CD4-positive, alpha-beta memory T cell (primary cell): ENCODE data around the gene SFMBT2. TPM values are rescaled to one million over a fixed set of nuclear protein-coding genes. Genes with fewer than 3 reads are reported as not detected.
"Not testable (repeated sequence)": the region's sequence is repeated elsewhere in the genome, so short reads cannot be mapped to it uniquely, and the experiment has no call there.

Experiments
- CTCF ChIA-PET: fragments of 350-600 bp; sonication (Branson Sonifier 250); formaldehyde crosslinking; loops from one replicate; lab custom pipeline; 2021; ENCODE audit warnings: inconsistent platforms; ENCODE audit not compliant: partially characterized antibody; lab: Charles Lee
- POLR2A ChIA-PET: fragments of 350-600 bp; sonication (Branson Sonifier 250); formaldehyde crosslinking; loops from one replicate; lab custom pipeline; 2021; ENCODE audit not compliant: partially characterized antibody; lab: Charles Lee
- DNase-seq, 5 donors: peaks; one replicate each; pipeline versions ENCODE4 v3.0.0 to v3.0.0-alpha.2; 2020 to 2022; ENCODE audit warnings: mixed read lengths in 1 of 5
- H3K27ac ChIP-seq: one replicate; pipeline ENCODE4 v1.7.0; 2013; ENCODE audit warnings: low read depth, low read length
- H3K27me3 ChIP-seq: 2 replicates; pipeline ENCODE4 v1.7.0; 2013; ENCODE audit warnings: mild to moderate bottlenecking, low read length, moderate library complexity; ENCODE audit not compliant: insufficient read depth
- H3K36me3 ChIP-seq: 2 replicates; pipeline ENCODE4 v1.7.0; 2013; ENCODE audit warnings: mild to moderate bottlenecking, low read length, moderate library complexity; ENCODE audit not compliant: insufficient read depth
- H3K4me1 ChIP-seq: 2 replicates; pipeline ENCODE4 v1.7.0; 2013; ENCODE audit warnings: mild to moderate bottlenecking, low read length, moderate library complexity; ENCODE audit not compliant: insufficient read depth
- H3K4me3 ChIP-seq, 2 donors: one replicate each; pipeline ENCODE4 v1.7.0; 2013; ENCODE audit warnings: low read length in 2 of 2, mild to moderate bottlenecking in 1 of 2
- H3K9me3 ChIP-seq, 2 donors: one replicate each; pipeline ENCODE4 v1.7.0; 2013; ENCODE audit warnings: low read length in 2 of 2, control low read depth in 1 of 2; ENCODE audit not compliant: control insufficient read depth in 1 of 2
- H3K27ac Mint-ChIP-seq, 7 donors: one replicate each; pipeline ENCODE4 v1.8.0; 2020 to 2021; ENCODE audit warnings: mixed read lengths in 7 of 7, mild to moderate bottlenecking in 6 of 7, inconsistent platforms in 3 of 7, moderate library complexity in 3 of 7
- H3K27me3 Mint-ChIP-seq, 2 donors: one replicate each; pipeline ENCODE4 v1.8.0; 2020 to 2021; ENCODE audit warnings: mixed read lengths in 2 of 2
- H3K36me3 Mint-ChIP-seq, 2 donors: one replicate each; pipeline ENCODE4 v1.8.0; 2020 to 2021; ENCODE audit warnings: mixed read lengths in 2 of 2, inconsistent platforms in 1 of 2, mild to moderate bottlenecking in 1 of 2
- H3K4me1 Mint-ChIP-seq, 4 donors: one replicate each; pipeline ENCODE4 v1.8.0; 2020 to 2021; ENCODE audit warnings: mixed read lengths in 4 of 4, mild to moderate bottlenecking in 1 of 4
- H3K4me3 Mint-ChIP-seq, 8 donors: one replicate each; pipeline ENCODE4 v1.8.0; 2020 to 2021; ENCODE audit warnings: mixed read lengths in 8 of 8, mild to moderate bottlenecking in 7 of 8, moderate library complexity in 6 of 8, inconsistent platforms in 3 of 8
- H3K9me3 Mint-ChIP-seq, 8 donors: one replicate each; pipeline ENCODE4 v1.8.0; 2020 to 2021; ENCODE audit warnings: mixed read lengths in 8 of 8, mild to moderate bottlenecking in 5 of 8, inconsistent platforms in 3 of 8, moderate library complexity in 1 of 8
- intact Hi-C: fragments of 100-400 bp; cut with micrococcal nuclease; formaldehyde crosslinking; loops from one replicate; pipeline ENCODE4 v1.15.1; 2023
- polyA plus RNA-seq, 2 donors: library from polyadenylated mRNA; unstranded; fragments of 300-500 nt; fragmentation: Illumina TruSeq; gene quantifications; one replicate each; pipeline ENCODE4 v1.2.3, GENCODE V29; 2021
- total RNA-seq, 2 experiments: library from RNA; stranded (reverse); gene quantifications; one replicate each; pipeline ENCODE4 v1.2.3, GENCODE V29; 2021

The SFMBT2 gene
- total and polyA plus RNA-seq, 4 experiments from 2014 or later, result 1.7 to 22.3 (median 11.7) TPM

DNA sequence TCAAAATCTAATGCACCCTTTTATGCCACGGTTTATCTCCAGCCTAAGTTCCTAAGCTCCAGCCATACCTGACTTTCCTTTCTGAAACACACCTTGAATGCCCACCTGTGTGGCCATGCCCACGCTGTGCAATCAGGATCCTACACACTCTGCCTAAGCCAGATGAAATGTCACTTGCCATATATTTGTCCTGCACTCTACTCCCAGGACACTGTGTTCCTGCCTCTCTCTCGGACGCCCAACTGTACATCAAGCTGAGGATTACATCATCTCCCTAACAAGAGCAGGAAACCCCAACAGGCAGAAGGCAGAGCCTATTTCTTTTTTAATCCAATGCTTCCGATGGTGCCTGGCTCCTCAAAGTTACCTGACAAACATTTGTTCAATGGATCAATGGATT, 214.6 kb downstream of the SFMBT2 start:
- H3K36me3 ChIP-seq, result no peaks in the 10 kb centered on the region

GRCh38 chr10:7195118-7195517, 215.7 kb downstream of the SFMBT2 start:
- ChIA-PET POLR2A (no interaction called here), CTCF (no interaction called here)
- intact Hi-C loops, result no loop called here
- no peaks in the 10 kb centered on the region for H3K27me3 ChIP-seq
- H3K27me3 Mint-ChIP-seq, result no peaks in the 10 kb centered on the region
- peaks cover 49 to 66% (median 59%) of the 10 kb centered on the region in 4 donors for H3K4me1 Mint-ChIP-seq
- H3K4me1 ChIP-seq, result peaks cover 56% of the 10 kb centered on the region
- H3K9me3 Mint-ChIP-seq, result peaks cover 0 to 4% (median 0%) of the 10 kb centered on the region in 8 donors
- no peaks in the 10 kb centered on the region for H3K9me3 ChIP-seq
- peak overlapping the region in 3 of 8 donors; percentile 41 to 49 (median 46) for H3K4me3 Mint-ChIP-seq
- H3K27ac ChIP-seq, result no peak overlapping the region
- DNase-seq, result no peak
- peak overlapping the region in 3 of 7 donors; percentile 31 to 92 (median 68) for H3K27ac Mint-ChIP-seq
- H3K36me3 Mint-ChIP-seq, result peaks cover 51 to 58% of the 10 kb centered on the region in 2 donors
- no peaks in the 10 kb centered on the region for H3K36me3 ChIP-seq
- no peak overlapping the region for H3K4me3 ChIP-seq

More for the DNA sequence above, 214.6 kb downstream of the SFMBT2 start:
- no peak overlapping the region for H3K4me3 ChIP-seq
- peaks cover 52 to 59% of the 10 kb centered on the region in 2 donors for H3K36me3 Mint-ChIP-seq
- ChIA-PET CTCF (no interaction called here), POLR2A (no interaction called here)
- H3K27me3 ChIP-seq, result no peaks in the 10 kb centered on the region
- H3K27me3 Mint-ChIP-seq, result no peaks in the 10 kb centered on the region
- no peak overlapping the region for H3K27ac ChIP-seq
- peaks cover 45 to 59% (median 52%) of the 10 kb centered on the region in 4 donors for H3K4me1 Mint-ChIP-seq
- H3K9me3 ChIP-seq, result no peaks in the 10 kb centered on the region
- H3K4me3 Mint-ChIP-seq, result peak overlapping the region in 2 of 8 donors; percentile 13 to 31
- H3K4me1 ChIP-seq, result peaks cover 47% of the 10 kb centered on the region
- DNase-seq, result no peak
- intact Hi-C loops, result no loop called here
- H3K9me3 Mint-ChIP-seq, result peaks cover 0 to 4% (median 0%) of the 10 kb centered on the region in 8 donors
- H3K27ac Mint-ChIP-seq, result peak overlapping the region in 4 of 7 donors; percentile 31 to 92 (median 78)

DNA sequence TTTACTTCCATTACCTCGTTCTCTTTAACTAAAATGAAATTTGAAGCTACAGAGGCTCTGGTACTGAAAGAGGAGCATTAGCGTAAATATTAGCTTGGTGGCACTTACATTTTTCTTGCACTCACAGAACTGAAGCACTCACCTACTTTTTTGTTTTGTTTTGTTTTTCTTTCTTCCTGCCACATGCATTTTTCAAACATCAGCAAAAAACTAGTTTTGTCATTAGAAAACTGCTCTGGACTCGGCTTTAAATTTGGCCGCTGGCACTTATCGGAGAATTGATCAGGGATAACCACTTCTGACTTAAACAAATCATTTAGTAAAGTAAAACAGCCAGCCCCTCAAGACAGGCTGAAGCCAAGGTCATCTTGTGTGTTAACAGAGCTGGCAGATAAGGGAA, 216.3 kb downstream of the SFMBT2 start:
- no peaks in the 10 kb centered on the region for H3K9me3 ChIP-seq
- intact Hi-C loops, result loop anchor here (5.0 kb wide), 1 partner anchor 213 kb away; no protein-coding TSS in a partner anchor
- H3K36me3 Mint-ChIP-seq, result peaks cover 47 to 54% of the 10 kb centered on the region in 2 donors
- H3K36me3 ChIP-seq, result no peaks in the 10 kb centered on the region
- no peak overlapping the region for H3K4me3 ChIP-seq
- peaks cover 49 to 66% (median 60%) of the 10 kb centered on the region in 4 donors for H3K4me1 Mint-ChIP-seq
- H3K4me1 ChIP-seq, result peaks cover 56% of the 10 kb centered on the region
- peaks cover 0 to 4% (median 0%) of the 10 kb centered on the region in 8 donors for H3K9me3 Mint-ChIP-seq
- no peak overlapping the region for H3K27ac ChIP-seq
- POLR2A ChIA-PET, result no interaction called here
- H3K27ac Mint-ChIP-seq, result peak overlapping the region in 5 of 7 donors; percentile 51 to 93 (median 91)
- H3K4me3 Mint-ChIP-seq, result peak overlapping the region in 3 of 8 donors; percentile 46 to 84 (median 57)
- DNase-seq, result no peak
- no peaks in the 10 kb centered on the region for H3K27me3 ChIP-seq
- H3K27me3 Mint-ChIP-seq, result no peaks in the 10 kb centered on the region
- CTCF ChIA-PET, result no interaction called here

DNA sequence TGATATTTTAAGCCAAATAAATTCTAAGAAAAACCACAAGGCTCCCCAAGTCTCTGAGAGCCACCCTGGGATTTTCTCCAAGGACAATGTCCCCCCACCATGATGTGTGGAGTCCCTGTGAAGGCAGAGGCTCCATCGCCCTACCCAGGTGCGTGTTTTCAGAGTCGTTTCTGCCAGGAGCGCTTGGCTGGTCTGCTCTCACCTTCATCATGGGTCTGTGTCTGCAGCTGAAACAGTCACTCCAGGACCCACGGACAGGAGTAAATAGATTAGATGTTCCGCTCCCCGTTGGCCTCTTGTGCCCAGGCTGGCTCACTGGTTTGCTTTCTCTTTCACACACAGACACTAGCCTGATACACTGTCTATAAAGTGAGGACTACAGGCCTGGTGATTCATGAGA, 217.5 kb downstream of the SFMBT2 start:
- H3K4me3 Mint-ChIP-seq, result peak overlapping the region; percentile 78 to 93 (median 83)
- peaks cover 48 to 68% (median 62%) of the 10 kb centered on the region in 4 donors for H3K4me1 Mint-ChIP-seq
- intact Hi-C loops, result loop anchor here (2.0 to 5.0 kb wide), 2 partner anchors 73 to 214 kb away; no protein-coding TSS in a partner anchor
- H3K27me3 ChIP-seq, result no peaks in the 10 kb centered on the region
- peak overlapping the region; percentile 43 for H3K27ac ChIP-seq
- H3K9me3 ChIP-seq, result no peaks in the 10 kb centered on the region
- ChIA-PET CTCF (interaction anchor here (0.7 kb wide), 1 partner anchor 273 kb away, joined by 3 read pairs; no protein-coding TSS in a partner anchor), POLR2A (interaction anchor here (0.9 to 1.3 kb wide), 3 partner anchors 9 to 79 kb away, joined by 3 read pairs; no protein-coding TSS in a partner anchor)
- H3K27ac Mint-ChIP-seq, result peak overlapping the region; percentile 81 to 96 (median 92)
- peaks cover 43 to 49% of the 10 kb centered on the region in 2 donors for H3K36me3 Mint-ChIP-seq
- DNase-seq, result no peak
- H3K36me3 ChIP-seq, result no peaks in the 10 kb centered on the region
- H3K9me3 Mint-ChIP-seq, result peaks cover 0 to 4% (median 0%) of the 10 kb centered on the region in 8 donors
- H3K4me3 ChIP-seq, result peak overlapping the region; percentile 17 to 26
- peaks cover 56% of the 10 kb centered on the region for H3K4me1 ChIP-seq
- no peaks in the 10 kb centered on the region for H3K27me3 Mint-ChIP-seq

- Histone ChIP-seq H3K9me3 (no peaks in the 10 kb centered on the region), H3K36me3 (no peaks in the 10 kb centered on the region), H3K27me3 (no peaks in the 10 kb centered on the region), H3K4me3 (peak overlapping the region; percentile 17 to 26), H3K27ac (peak overlapping the region; percentile 43), H3K4me1 (peaks cover 56% of the 10 kb centered on the region)
- H3K4me3 Mint-ChIP-seq, result peak overlapping the region; percentile 78 to 93 (median 83)
- H3K9me3 Mint-ChIP-seq, result peaks cover 0 to 4% (median 0%) of the 10 kb centered on the region in 8 donors
- intact Hi-C loops, result loop anchor here (2.0 to 5.0 kb wide), 2 partner anchors 72 to 214 kb away; no protein-coding TSS in a partner anchor
- H3K27me3 Mint-ChIP-seq, result no peaks in the 10 kb centered on the region
- ChIA-PET POLR2A (interaction anchor here (0.9 to 1.3 kb wide), 3 partner anchors 8 to 79 kb away, joined by 3 read pairs; no protein-coding TSS in a partner anchor), CTCF (interaction anchor here (0.7 to 1.0 kb wide), 2 partner anchors 273 to 275 kb away, joined by 3 to 4 read pairs; no protein-coding TSS in a partner anchor)
- peaks cover 45 to 68% (median 62%) of the 10 kb centered on the region in 4 donors for H3K4me1 Mint-ChIP-seq
- peak; percentile 63 to 79 (median 68) for DNase-seq
- peak overlapping the region; percentile 81 to 96 (median 92) for H3K27ac Mint-ChIP-seq
- H3K36me3 Mint-ChIP-seq, result peaks cover 40 to 46% of the 10 kb centered on the region in 2 donors
These were observed 217.9 kb downstream of the SFMBT2 start for GRCh38 chr10:7192831-7193361.

GRCh38 chr10:7192061-7192460, 218.8 kb downstream of the SFMBT2 start:
- peaks cover 38 to 43% of the 10 kb centered on the region in 2 donors for H3K36me3 Mint-ChIP-seq
- POLR2A ChIA-PET, result interaction anchor here (1.3 kb wide), 1 partner anchor 7 kb away, joined by 3 read pairs; no protein-coding TSS in a partner anchor
- H3K27me3 Mint-ChIP-seq, result no peaks in the 10 kb centered on the region
- DNase-seq, result no peak
- peaks cover 56% of the 10 kb centered on the region for H3K4me1 ChIP-seq
- H3K27ac ChIP-seq, result peak overlapping the region; percentile 43
- peaks cover 45 to 68% (median 58%) of the 10 kb centered on the region in 4 donors for H3K4me1 Mint-ChIP-seq
- H3K4me3 Mint-ChIP-seq, result peak overlapping the region in 7 of 8 donors; percentile 78 to 93 (median 84)
- peak overlapping the region; percentile 81 to 96 (median 92) for H3K27ac Mint-ChIP-seq
- no peaks in the 10 kb centered on the region for H3K27me3 ChIP-seq
- no peaks in the 10 kb centered on the region for H3K9me3 ChIP-seq
- H3K9me3 Mint-ChIP-seq, result peaks cover 0 to 4% (median 0%) of the 10 kb centered on the region in 8 donors
- intact Hi-C loops, result loop anchor here (2.0 to 5.0 kb wide), 2 partner anchors 71 to 215 kb away; no protein-coding TSS in a partner anchor
- H3K4me3 ChIP-seq, result no peak overlapping the region
- CTCF ChIA-PET, result interaction anchor here (1.0 kb wide), 1 partner anchor 274 kb away, joined by 4 read pairs; no protein-coding TSS in a partner anchor
- H3K36me3 ChIP-seq, result no peaks in the 10 kb centered on the region

- H3K27me3 Mint-ChIP-seq, H3K4me3 Mint-ChIP-seq, H3K4me3 ChIP-seq, H3K27ac ChIP-seq, H3K27me3 ChIP-seq, POLR2A ChIA-PET, DNase-seq, H3K9me3 Mint-ChIP-seq, H3K36me3 ChIP-seq, H3K9me3 ChIP-seq: not testable (repeated sequence)
- peaks cover 49% of the 10 kb centered on the region for H3K4me1 ChIP-seq
- CTCF ChIA-PET, result interaction anchor here (1.2 kb wide), 1 partner anchor 271 kb away, joined by 3 read pairs; no protein-coding TSS in a partner anchor
- Mint-ChIP-seq H3K4me1 (peaks cover 40 to 59% (median 49%) of the 10 kb centered on the region in 4 donors), H3K36me3 (peaks cover 30 to 33% of the 10 kb centered on the region in 2 donors), H3K27ac (peak overlapping the region in 4 of 7 donors; percentile 26 to 80 (median 62))
- intact Hi-C loops, result loop anchor here (5.0 kb wide), 1 partner anchor 217 kb away; no protein-coding TSS in a partner anchor
These were observed 220.1 kb downstream of the SFMBT2 start for GRCh38 chr10:7190772-7191171.
